Neural crest cell (in vitro differentiated cells): ENCODE data around the gene SVOP. TPM values are rescaled to one million over a fixed set of nuclear protein-coding genes. Genes with fewer than 3 reads are reported as not detected.

Experiments
- DNase-seq: peaks from one replicate; pipeline ENCODE4 v3.0.0; 2021; ENCODE audit warnings: low read depth, mixed read lengths, low spot score
- H3K27ac Mint-ChIP-seq: one replicate; pipeline ENCODE4 v1.8.0; 2021; ENCODE audit warnings: mild to moderate bottlenecking, mixed read lengths; ENCODE audit not compliant: unreplicated experiment
- H3K27me3 Mint-ChIP-seq: 2 replicates; pipeline ENCODE4 v1.8.0; 2021; ENCODE audit warnings: low read depth, mild to moderate bottlenecking, mixed read lengths
- H3K36me3 Mint-ChIP-seq: 2 replicates; pipeline ENCODE4 v1.8.0; 2021; ENCODE audit warnings: low read depth, mild to moderate bottlenecking, mixed read lengths
- H3K4me1 Mint-ChIP-seq: 2 replicates; pipeline ENCODE4 v1.8.0; 2021; ENCODE audit warnings: mixed read lengths
- H3K4me3 Mint-ChIP-seq: one replicate; pipeline ENCODE4 v1.8.0; 2021; ENCODE audit warnings: mild to moderate bottlenecking, mixed read lengths
- H3K9me3 Mint-ChIP-seq: 2 replicates; pipeline ENCODE4 v1.8.0; 2021; ENCODE audit warnings: mixed read lengths
- CTCF ChIP-seq: fragments of 200-600 bp; sonication (generic); conservative IDR thresholded peaks from 2 replicates; pipeline ENCODE4 v1.5.0; 2021; ENCODE audit warnings: antibody characterized with exemption, mild to moderate bottlenecking
- total RNA-seq: library from RNA; stranded (reverse); gene quantifications from 2 replicates; pipeline ENCODE4 v1.2.1, GENCODE V29; 2021

The SVOP gene
- total RNA-seq, 1 donor from 2014 or later = 1.9 TPM

- Mint-ChIP-seq H3K27me3 (peaks cover 4% of the 10 kb centered on the region), H3K4me3 (no peak overlapping the region), H3K4me1 (no peaks in the 10 kb centered on the region), H3K27ac (no peak overlapping the region), H3K9me3 (no peaks in the 10 kb centered on the region), H3K36me3 (no peaks in the 10 kb centered on the region)
- no peak for DNase-seq
- no peak for TF ChIP-seq CTCF
Observed at GRCh38 chr12:108962256-108962655, 58.6 kb downstream of the SVOP start.

DNA sequence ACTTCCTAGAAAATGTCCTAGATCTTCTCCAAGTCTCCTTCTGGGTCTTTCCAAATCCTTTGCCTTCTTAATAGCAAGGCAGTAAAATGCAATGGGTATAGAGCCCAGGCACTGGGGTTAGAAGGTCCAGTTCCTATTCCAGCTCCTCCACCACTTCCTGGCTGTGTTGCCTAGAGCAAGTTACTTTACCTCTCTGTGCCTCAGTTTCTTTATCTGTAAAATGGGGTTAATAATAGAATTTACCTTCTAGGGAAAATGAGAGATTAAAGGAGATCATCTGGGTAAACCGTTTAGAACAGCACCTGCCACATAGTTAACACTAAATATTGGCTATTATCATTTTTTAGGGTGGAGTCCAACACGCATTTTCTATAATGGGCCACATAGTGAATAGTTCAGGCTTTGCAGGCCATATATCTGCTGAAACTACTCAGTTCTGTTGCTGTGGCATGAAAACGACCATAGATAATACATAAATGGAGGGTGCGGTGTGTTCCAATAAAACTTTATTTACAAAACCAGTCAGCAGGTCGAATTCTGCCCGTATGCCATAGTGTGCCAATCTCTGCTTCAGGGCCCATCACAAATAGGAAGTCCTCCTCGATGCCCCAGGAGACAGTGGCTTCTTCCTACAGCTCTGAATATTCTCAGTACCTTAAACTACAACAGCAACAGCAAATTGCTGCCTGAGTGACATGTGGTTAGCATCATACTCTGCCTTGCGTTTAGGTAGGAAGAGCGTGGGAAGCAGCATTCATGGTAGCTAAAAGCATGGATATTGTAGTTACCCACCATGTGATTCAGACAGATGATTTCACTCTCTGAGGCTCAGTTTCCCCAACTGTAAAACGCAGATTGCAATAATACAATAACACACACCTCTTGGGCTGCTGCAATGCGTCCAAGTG, 60.9 kb downstream of the SVOP start:
- peaks cover 20% of the 10 kb centered on the region for H3K27me3 Mint-ChIP-seq
- no peak for TF ChIP-seq CTCF
- H3K4me3 Mint-ChIP-seq = no peak overlapping the region

GRCh38 chr12:108955225-108955835, 65.5 kb downstream of the SVOP start:
- H3K27me3 Mint-ChIP-seq = peaks cover 34% of the 10 kb centered on the region
- no peak overlapping the region for H3K4me3 Mint-ChIP-seq
- no peaks in the 10 kb centered on the region for H3K9me3 Mint-ChIP-seq
- DNase-seq = no peak
- no peaks in the 10 kb centered on the region for H3K4me1 Mint-ChIP-seq
- no peak overlapping the region for H3K27ac Mint-ChIP-seq
- no peak for TF ChIP-seq CTCF
- H3K36me3 Mint-ChIP-seq = no peaks in the 10 kb centered on the region

More for the DNA sequence above, 60.9 kb downstream of the SVOP start:
- Mint-ChIP-seq H3K36me3 (no peaks in the 10 kb centered on the region), H3K4me1 (no peaks in the 10 kb centered on the region), H3K9me3 (no peaks in the 10 kb centered on the region), H3K27ac (no peak overlapping the region)
- DNase-seq = no peak

DNA sequence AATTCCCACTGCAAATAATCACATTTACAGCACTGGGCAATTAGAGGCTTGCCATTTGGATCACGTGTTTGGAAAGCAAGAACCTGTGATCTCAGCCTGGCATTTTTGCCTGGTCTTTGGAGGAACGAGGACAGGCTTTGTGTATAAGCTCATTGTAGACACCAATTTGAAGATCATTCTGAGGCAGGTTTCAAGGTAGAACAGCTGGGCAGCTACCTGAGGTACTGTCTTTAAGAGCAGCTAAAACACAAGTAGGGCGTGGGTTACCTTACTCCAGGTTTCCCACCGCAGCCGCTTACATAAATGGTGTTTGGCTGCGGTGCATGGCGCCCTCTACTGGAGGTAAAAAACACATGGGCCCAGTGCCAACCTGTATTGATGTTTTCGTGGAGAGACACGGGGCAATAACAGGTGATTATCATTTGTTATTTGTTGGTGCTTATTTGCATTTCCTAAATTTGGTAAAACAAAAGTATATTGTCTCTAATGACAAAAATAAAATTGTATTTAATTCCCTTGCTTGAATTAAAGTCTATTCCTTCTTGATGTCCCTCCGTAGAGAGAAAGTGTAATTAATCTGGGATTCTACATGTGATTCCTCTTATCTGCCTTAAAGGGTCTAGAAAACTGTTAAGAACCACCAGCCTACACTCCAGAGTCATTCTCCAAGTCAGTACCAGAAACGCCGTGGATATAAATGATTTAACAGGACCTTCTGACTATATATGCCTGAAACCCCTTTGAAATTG, 69.7 kb downstream of the SVOP start:
- no peaks in the 10 kb centered on the region for H3K4me1 Mint-ChIP-seq
- H3K36me3 Mint-ChIP-seq = peaks cover 2% of the 10 kb centered on the region
- no peak overlapping the region for H3K4me3 Mint-ChIP-seq
- peak; percentile 50 for DNase-seq
- peaks cover 34% of the 10 kb centered on the region for H3K27me3 Mint-ChIP-seq
- H3K27ac Mint-ChIP-seq = no peak overlapping the region
- peaks cover 8% of the 10 kb centered on the region for H3K9me3 Mint-ChIP-seq
- peak; percentile 96 for TF ChIP-seq CTCF

- H3K36me3 Mint-ChIP-seq = peaks cover 2% of the 10 kb centered on the region
- H3K4me1 Mint-ChIP-seq = no peaks in the 10 kb centered on the region
- DNase-seq = no peak
- no peak overlapping the region for H3K4me3 Mint-ChIP-seq
- peaks cover 8% of the 10 kb centered on the region for H3K9me3 Mint-ChIP-seq
- H3K27ac Mint-ChIP-seq = no peak overlapping the region
- no peak for TF ChIP-seq CTCF
- H3K27me3 Mint-ChIP-seq = peaks cover 24% of the 10 kb centered on the region
Observed at GRCh38 chr12:108949976-108950375, 70.9 kb downstream of the SVOP start.
